MM.1S (cell line): ENCODE measurements around the gene PDSS2.
"Not testable (repeated sequence)": the region's sequence is repeated elsewhere in the genome, so short reads cannot be mapped to it uniquely, and the experiment has no call there.

Source experiments
- DNase-seq: peaks from one replicate; pipeline ENCODE4 v3.0.0-alpha.2; 2015
- H2AFZ ChIP-seq: fragments of 300-600 bp; sonication (generic); 2 replicates; pipeline ENCODE4 v1.6.0; 2016; ENCODE audit warnings: antibody characterized with exemption, low read length
- H3F3A ChIP-seq: fragments of 300-600 bp; sonication (generic); 2 replicates; pipeline ENCODE4 v1.6.1; 2016; ENCODE audit warnings: mild to moderate bottlenecking, antibody characterized with exemption, low read length, moderate library complexity, mixed read lengths; ENCODE audit not compliant: insufficient read depth
- H3K27ac ChIP-seq: fragments of 300-600 bp; sonication (generic); 2 replicates; pipeline ENCODE4 v1.5.1; 2016; ENCODE audit warnings: mild to moderate bottlenecking, low read length
- H3K27me3 ChIP-seq: fragments of 300-600 bp; sonication (generic); replicated peaks from 2 replicates; pipeline ENCODE4 v1.6.0; 2016; ENCODE audit warnings: low read length; ENCODE audit not compliant: insufficient read depth
- H3K36me3 ChIP-seq: fragments of 300-600 bp; sonication (generic); replicated peaks from 2 replicates; pipeline ENCODE4 v1.6.1; 2016; ENCODE audit warnings: mild to moderate bottlenecking, low read length, mixed read lengths; ENCODE audit not compliant: insufficient read depth
- H3K4me1 ChIP-seq: fragments of 300-600 bp; sonication (generic); 2 replicates; pipeline ENCODE4 v1.6.1; 2016; ENCODE audit warnings: low read length, mixed read lengths
- H3K4me2 ChIP-seq: fragments of 300-600 bp; sonication (generic); 2 replicates; pipeline ENCODE4 v1.6.0; 2016; ENCODE audit warnings: low read depth, low read length
- H3K4me3 ChIP-seq: fragments of 300-600 bp; sonication (generic); 2 replicates; pipeline ENCODE4 v1.5.1; 2016; ENCODE audit warnings: low read length, mixed read lengths
- H3K79me2 ChIP-seq: fragments of 300-600 bp; sonication (generic); 2 replicates; pipeline ENCODE4 v1.6.1; 2016; ENCODE audit warnings: mixed run types, low read length, mixed read lengths
- H3K9ac ChIP-seq: fragments of 300-600 bp; sonication (generic); 2 replicates; pipeline ENCODE4 v1.6.1; 2016; ENCODE audit warnings: low read length, mixed read lengths
- H3K9me2 ChIP-seq: fragments of 300-600 bp; sonication (generic); replicated peaks from 2 replicates; pipeline ENCODE4 v1.6.1; 2016; ENCODE audit warnings: mild to moderate bottlenecking, low read length, mixed read lengths; ENCODE audit not compliant: insufficient read depth
- H3K9me3 ChIP-seq: fragments of 300-600 bp; sonication (generic); replicated peaks from 2 replicates; pipeline ENCODE4 v1.6.1; 2016; ENCODE audit warnings: mild to moderate bottlenecking, low read length, mixed read lengths; ENCODE audit not compliant: insufficient read depth
- H4K20me1 ChIP-seq: fragments of 300-600 bp; sonication (generic); 2 replicates; pipeline ENCODE4 v1.6.1; 2016; ENCODE audit warnings: mild to moderate bottlenecking, low read length, moderate library complexity, mixed read lengths; ENCODE audit not compliant: insufficient read depth
- EZH2 ChIP-seq: fragments of 300-600 bp; sonication (generic); optimal IDR thresholded peaks from 2 replicates; pipeline ENCODE3; 2017; ENCODE audit warnings: low read depth, mild to moderate bottlenecking, antibody characterized with exemption, low read length, mixed read lengths
- EZH2phosphoT487 ChIP-seq: fragments of 300-600 bp; sonication (generic); IDR thresholded peaks from 2 replicates; pipeline ENCODE4 v1.6.1; 2018; ENCODE audit warnings: antibody characterized with exemption, low read length
- TF ChIP-seq, protein P1 (sequence below): fragments of 300-600 bp; sonication (generic); IDR thresholded peaks from 2 replicates; pipeline ENCODE4 v1.5.1; 2016; ENCODE audit warnings: antibody characterized with exemption, low read length, mixed read lengths

PDSS2 gene

DNA sequence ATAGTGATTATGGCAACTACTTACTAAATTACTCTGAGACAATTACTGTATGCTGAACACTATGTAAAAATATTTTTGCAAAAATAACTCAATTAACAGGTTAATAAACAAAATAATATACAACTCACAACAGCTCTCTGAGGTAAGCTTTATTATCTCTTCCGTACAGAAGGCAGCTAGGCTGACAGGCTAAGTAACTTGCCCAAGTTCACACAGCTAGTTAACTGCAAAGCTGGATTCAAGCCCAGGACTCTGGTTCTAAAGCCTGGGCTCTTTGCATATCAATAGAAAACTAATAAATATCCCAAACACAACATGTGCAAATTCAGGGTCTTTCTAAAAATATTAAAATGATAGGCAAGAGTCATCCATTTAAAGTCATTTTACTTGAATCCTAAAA lies 174.6 kb downstream of the PDSS2 start:
- no peak overlapping the region for H3K4me2 ChIP-seq
- TF ChIP-seq, protein P1, sequence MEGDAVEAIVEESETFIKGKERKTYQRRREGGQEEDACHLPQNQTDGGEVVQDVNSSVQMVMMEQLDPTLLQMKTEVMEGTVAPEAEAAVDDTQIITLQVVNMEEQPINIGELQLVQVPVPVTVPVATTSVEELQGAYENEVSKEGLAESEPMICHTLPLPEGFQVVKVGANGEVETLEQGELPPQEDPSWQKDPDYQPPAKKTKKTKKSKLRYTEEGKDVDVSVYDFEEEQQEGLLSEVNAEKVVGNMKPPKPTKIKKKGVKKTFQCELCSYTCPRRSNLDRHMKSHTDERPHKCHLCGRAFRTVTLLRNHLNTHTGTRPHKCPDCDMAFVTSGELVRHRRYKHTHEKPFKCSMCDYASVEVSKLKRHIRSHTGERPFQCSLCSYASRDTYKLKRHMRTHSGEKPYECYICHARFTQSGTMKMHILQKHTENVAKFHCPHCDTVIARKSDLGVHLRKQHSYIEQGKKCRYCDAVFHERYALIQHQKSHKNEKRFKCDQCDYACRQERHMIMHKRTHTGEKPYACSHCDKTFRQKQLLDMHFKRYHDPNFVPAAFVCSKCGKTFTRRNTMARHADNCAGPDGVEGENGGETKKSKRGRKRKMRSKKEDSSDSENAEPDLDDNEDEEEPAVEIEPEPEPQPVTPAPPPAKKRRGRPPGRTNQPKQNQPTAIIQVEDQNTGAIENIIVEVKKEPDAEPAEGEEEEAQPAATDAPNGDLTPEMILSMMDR: no peak
- TF ChIP-seq EZH2 (no peak), EZH2phosphoT487 (no peak)
- no peaks in the 10 kb centered on the region for H3F3A ChIP-seq
- no peak overlapping the region for H2AFZ ChIP-seq
- no peak overlapping the region for H3K27ac ChIP-seq
- no peaks in the 10 kb centered on the region for H3K9me3 ChIP-seq
- H3K36me3 ChIP-seq: no peaks in the 10 kb centered on the region
- no peaks in the 10 kb centered on the region for H4K20me1 ChIP-seq
- no peak for DNase-seq
- no peaks in the 10 kb centered on the region for H3K79me2 ChIP-seq
- H3K27me3 ChIP-seq: no peaks in the 10 kb centered on the region
- no peak overlapping the region for H3K9ac ChIP-seq
- no peaks in the 10 kb centered on the region for H3K9me2 ChIP-seq
- no peaks in the 10 kb centered on the region for H3K4me1 ChIP-seq
- no peak overlapping the region for H3K4me3 ChIP-seq

DNA sequence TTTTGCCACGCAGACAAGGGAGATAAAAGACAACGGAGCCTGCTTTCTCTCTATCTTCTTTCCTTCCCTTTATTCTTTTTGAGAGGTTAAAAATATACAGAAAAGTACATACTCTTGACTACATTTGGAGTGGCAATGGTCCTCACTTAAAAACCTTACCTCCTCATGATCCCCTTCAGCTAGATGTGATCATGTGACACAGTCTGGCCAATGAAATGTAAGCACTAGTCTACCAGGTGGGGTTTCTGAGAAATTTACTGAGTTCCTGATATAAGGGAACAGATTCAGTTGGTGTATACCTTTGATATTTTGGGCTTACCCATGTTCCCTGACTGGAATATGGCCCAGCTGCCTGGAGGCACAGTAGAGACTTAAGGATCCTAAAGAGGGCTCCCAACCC lies 178.6 kb downstream of the PDSS2 start:
- DNase-seq: no peak
- H3K4me2 ChIP-seq: no peak overlapping the region
- no peaks in the 10 kb centered on the region for H3K79me2 ChIP-seq
- TF ChIP-seq, protein P1: no peak
- TF ChIP-seq EZH2: no peak
- no peak for TF ChIP-seq EZH2phosphoT487
- no peak overlapping the region for H2AFZ ChIP-seq
- no peaks in the 10 kb centered on the region for H3K27me3 ChIP-seq
- H3K4me1 ChIP-seq: no peaks in the 10 kb centered on the region
- no peak overlapping the region for H3K4me3 ChIP-seq
- no peaks in the 10 kb centered on the region for H3K36me3 ChIP-seq
- no peaks in the 10 kb centered on the region for H3F3A ChIP-seq
- no peak overlapping the region for H3K27ac ChIP-seq
- no peaks in the 10 kb centered on the region for H3K9me3 ChIP-seq
- no peaks in the 10 kb centered on the region for H4K20me1 ChIP-seq
- H3K9ac ChIP-seq: no peak overlapping the region
- no peaks in the 10 kb centered on the region for H3K9me2 ChIP-seq

DNA sequence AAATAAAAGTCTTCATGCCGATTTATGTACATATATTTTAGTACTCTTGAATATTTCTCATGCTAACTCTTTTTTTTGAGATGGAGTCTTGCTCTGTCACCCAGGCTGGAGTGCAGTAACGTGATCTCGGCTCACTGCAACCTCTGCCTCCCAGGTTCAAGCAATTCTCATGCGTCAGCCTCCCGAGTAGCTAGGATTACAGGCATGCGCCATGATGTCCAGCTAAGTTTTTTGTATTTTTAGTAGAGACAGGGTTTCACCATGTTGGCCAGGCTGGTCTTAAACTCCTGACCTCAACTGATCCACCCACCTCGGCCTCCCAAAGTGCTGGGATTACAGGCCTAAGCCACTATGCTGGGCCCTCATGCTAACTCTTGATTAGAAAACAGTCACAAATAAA lies 179.4 kb downstream of the PDSS2 start:
- H3K79me2 ChIP-seq, H2AFZ ChIP-seq, H3K4me1 ChIP-seq, H3K27me3 ChIP-seq, H3K9me3 ChIP-seq, H4K20me1 ChIP-seq, H3K9me2 ChIP-seq, H3K4me3 ChIP-seq, H3K27ac ChIP-seq, H3K9ac ChIP-seq, H3K36me3 ChIP-seq, DNase-seq, H3F3A ChIP-seq, H3K4me2 ChIP-seq: not testable (repeated sequence)

DNA sequence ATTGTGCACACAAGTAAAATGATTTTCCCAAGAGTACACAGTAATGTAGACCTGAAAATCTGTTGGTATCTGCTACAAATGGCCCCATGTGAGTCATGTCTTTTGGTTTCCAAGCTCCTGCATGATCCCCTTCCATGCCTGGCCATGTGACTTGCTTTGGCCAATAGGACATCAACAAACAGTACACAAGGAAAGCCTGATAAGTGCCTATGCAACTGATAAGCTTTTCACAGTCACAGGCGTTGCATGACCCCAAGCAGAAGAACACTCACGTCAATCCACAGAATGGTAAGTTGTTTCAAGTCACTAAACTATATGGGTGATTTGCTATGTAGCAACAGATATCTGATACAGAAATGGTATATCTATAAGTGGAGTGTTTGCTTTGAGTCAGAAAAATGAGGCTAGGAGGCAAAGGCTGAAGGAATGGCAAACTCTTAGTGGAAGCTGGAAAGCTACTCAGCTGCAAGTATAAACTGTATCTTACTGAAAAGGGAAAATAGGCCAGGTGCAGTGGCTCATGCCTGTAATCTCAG lies 184.0 kb downstream of the PDSS2 start:
- no peak overlapping the region for H3K4me3 ChIP-seq
- H3K36me3 ChIP-seq: no peaks in the 10 kb centered on the region
- no peak overlapping the region for H3K4me2 ChIP-seq
- no peaks in the 10 kb centered on the region for H4K20me1 ChIP-seq
- H3F3A ChIP-seq: no peaks in the 10 kb centered on the region
- no peak for DNase-seq
- no peaks in the 10 kb centered on the region for H3K9me2 ChIP-seq
- no peak for TF ChIP-seq EZH2
- TF ChIP-seq, protein P1: no peak
- TF ChIP-seq EZH2phosphoT487: no peak
- no peaks in the 10 kb centered on the region for H3K9me3 ChIP-seq
- no peaks in the 10 kb centered on the region for H3K27me3 ChIP-seq
- no peaks in the 10 kb centered on the region for H3K4me1 ChIP-seq
- no peaks in the 10 kb centered on the region for H3K79me2 ChIP-seq
- no peak overlapping the region for H3K9ac ChIP-seq
- H2AFZ ChIP-seq: no peak overlapping the region
- no peak overlapping the region for H3K27ac ChIP-seq
